Kidney (tissue), 14 donors: Measurements from ENCODE around the gene WWOX. TPM values are rescaled to one million over a fixed set of nuclear protein-coding genes. Genes with fewer than 3 reads are reported as not detected.

Source experiments
- DNase-seq, 5 donors: peaks; one replicate each; pipeline ENCODE4 v3.0.0-alpha.2; 2013 to 2020
- FAIRE-seq: peaks from 2 replicates; lab custom pipeline; 2012; peaks lifted over from hg19 to GRCh38; lab: Jason Lieb, UNC
- H3K27ac ChIP-seq, 2 donors: one replicate each; pipeline ENCODE4 v1.7.0; 2013; ENCODE audit warnings: low read depth in 2 of 2, low read length in 2 of 2, inconsistent platforms in 1 of 2
- H3K27me3 ChIP-seq: one replicate; pipeline ENCODE4 v1.7.1; 2013; ENCODE audit warnings: low read length, inconsistent platforms; ENCODE audit not compliant: control insufficient read depth, insufficient read depth
- H3K36me3 ChIP-seq, 3 donors: one replicate each; pipeline versions ENCODE4 v1.7.0 to v1.7.1; 2013; ENCODE audit warnings: low read length in 3 of 3, control low read depth in 1 of 3, inconsistent platforms in 1 of 3; ENCODE audit not compliant: insufficient read depth in 3 of 3, control insufficient read depth in 2 of 3
- H3K4me1 ChIP-seq, 3 donors: one replicate each; pipeline versions ENCODE4 v1.7.0 to v1.7.1; 2013; ENCODE audit warnings: low read length in 3 of 3, inconsistent platforms in 1 of 3, low read depth in 1 of 3; ENCODE audit not compliant: control insufficient read depth in 2 of 3, insufficient read depth in 2 of 3
- H3K4me3 ChIP-seq, 3 donors: one replicate each; pipeline versions ENCODE4 v1.7.0 to v1.8.1; 2013; ENCODE audit warnings: low read length in 3 of 3, control low read depth in 1 of 3, inconsistent platforms in 1 of 3
- H3K9ac ChIP-seq, 3 donors: one replicate each; pipeline versions ENCODE4 v1.7.0 to v1.7.1; 2013; ENCODE audit warnings: low read length in 3 of 3, control low read depth in 1 of 3, inconsistent platforms in 1 of 3
- H3K9me3 ChIP-seq, 3 donors: one replicate each; pipeline versions ENCODE4 v1.7.0 to v1.7.1; 2013; ENCODE audit warnings: low read length in 3 of 3, control low read depth in 1 of 3, inconsistent platforms in 1 of 3; ENCODE audit not compliant: control insufficient read depth in 2 of 3, insufficient read depth in 1 of 3
- CTCF ChIP-seq: IDR thresholded peaks from 3 replicates; pipeline ENCODE4 v1.5.1; 2012; ENCODE audit warnings: mild to moderate bottlenecking, moderate library complexity, borderline replicate concordance; ENCODE audit not compliant: insufficient read depth; ENCODE audit errors: extremely low read depth
- intact Hi-C: fragments of 100-400 bp; cut with DNase I; formaldehyde crosslinking; loops from one replicate; pipeline ENCODE4 v1.11.1; 2022
- polyA plus RNA-seq: library from polyadenylated mRNA; stranded (reverse); fragments of 350-450 nt; fragmentation: Illumina TruSeq; extraction: RNeasy Lipid Tissue Mini Kit (QIAGEN cat#74804); gene quantifications from one replicate; pipeline ENCODE4 v1.2.3, GENCODE V29; 2014; ENCODE audit warnings: low read depth, low replicate concordance; ENCODE audit not compliant: insufficient read depth
- total RNA-seq: library from RNA; stranded (reverse); fragmentation: NEBNext Ultra II Directional; extraction: Animal tissue kit (Norgen Biotek cat#: 25700); gene quantifications from one replicate; pipeline ENCODE4 v1.2.1, GENCODE V29; 2021
- donor health status: control.
- donor health status: control.
- donor health status: control.
- donor health status: control.
- donor health status: control.
- donor health status: DM: yes; HTN: yes; CAD: no.
- donor health status: Normal renal cell carcinoma (clear cell type).

Gene WWOX
- total and polyA plus RNA-seq, 2 donors from 2014 or later: 22.5 to 30.3 TPM

- DNase-seq (no peak), FAIRE-seq (no peak)
- Histone ChIP-seq H3K9me3 (no peaks in the 10 kb centered on the region), H3K27ac (no peak overlapping the region), H3K4me1 (no peaks in the 10 kb centered on the region), H3K27me3 (no peaks in the 10 kb centered on the region), H3K9ac (no peak overlapping the region), H3K36me3 (no peaks in the 10 kb centered on the region), H3K4me3 (no peak overlapping the region)
- intact Hi-C loops: no loop called here
- TF ChIP-seq CTCF: no peak
Observed at GRCh38 chr16:78556421-78556820, 457.0 kb downstream of the WWOX start.

GRCh38 chr16:78560997-78561396 lies 461.5 kb downstream of the WWOX start:
- no peak overlapping the region for H3K4me3 ChIP-seq
- H3K4me1 ChIP-seq: peaks cover 0 to 3% (median 0%) of the 10 kb centered on the region in 3 donors
- no peak for FAIRE-seq
- no peak for TF ChIP-seq CTCF
- H3K27me3 ChIP-seq: no peaks in the 10 kb centered on the region
- H3K27ac ChIP-seq: no peak overlapping the region
- DNase-seq: no peak
- intact Hi-C loops: no loop called here
- H3K36me3 ChIP-seq: no peaks in the 10 kb centered on the region
- no peak overlapping the region for H3K9ac ChIP-seq
- no peaks in the 10 kb centered on the region for H3K9me3 ChIP-seq

- no peak for FAIRE-seq
- TF ChIP-seq CTCF: no peak
Observed at GRCh38 chr16:78562111-78562510, 462.7 kb downstream of the WWOX start.

GRCh38 chr16:78562650-78563049 lies 463.2 kb downstream of the WWOX start:
- no peak for FAIRE-seq
- Histone ChIP-seq H3K27ac (no peak overlapping the region), H3K9me3 (no peaks in the 10 kb centered on the region), H3K4me1 (peaks cover 0 to 3% (median 0%) of the 10 kb centered on the region in 3 donors), H3K9ac (no peak overlapping the region), H3K27me3 (no peaks in the 10 kb centered on the region), H3K4me3 (no peak overlapping the region), H3K36me3 (no peaks in the 10 kb centered on the region)
- DNase-seq: no peak
- no peak for TF ChIP-seq CTCF
- intact Hi-C loops: no loop called here

More at GRCh38 chr16:78562111-78562510, 462.7 kb downstream of the WWOX start:
- Histone ChIP-seq H3K27ac (no peak overlapping the region), H3K36me3 (no peaks in the 10 kb centered on the region), H3K9ac (no peak overlapping the region), H3K27me3 (no peaks in the 10 kb centered on the region), H3K4me1 (peaks cover 0 to 3% (median 0%) of the 10 kb centered on the region in 3 donors), H3K4me3 (no peak overlapping the region), H3K9me3 (no peaks in the 10 kb centered on the region)
- no peak for DNase-seq
- intact Hi-C loops: no loop called here
